PC-3 (cell line): ENCODE data around the gene CRACR2B.
A peak's percentile ranks its signal among the peaks of the same experiment; 100 is the strongest.

Source experiments
- EZH2 ChIP-seq: fragments of 300-600 bp; sonication (generic); IDR thresholded peaks from one replicate; pipeline ENCODE4 v1.6.1; 2017; ENCODE audit warnings: antibody characterized with exemption, mild to moderate bottlenecking, low read length; ENCODE audit not compliant: unreplicated experiment
- TF ChIP-seq, protein P1 (sequence below): fragments of 300-600 bp; sonication (generic); conservative IDR thresholded peaks from 2 replicates; pipeline ENCODE4 v1.5.1; 2017; ENCODE audit warnings: antibody characterized with exemption, low read depth, mild to moderate bottlenecking, low read length

DNA sequence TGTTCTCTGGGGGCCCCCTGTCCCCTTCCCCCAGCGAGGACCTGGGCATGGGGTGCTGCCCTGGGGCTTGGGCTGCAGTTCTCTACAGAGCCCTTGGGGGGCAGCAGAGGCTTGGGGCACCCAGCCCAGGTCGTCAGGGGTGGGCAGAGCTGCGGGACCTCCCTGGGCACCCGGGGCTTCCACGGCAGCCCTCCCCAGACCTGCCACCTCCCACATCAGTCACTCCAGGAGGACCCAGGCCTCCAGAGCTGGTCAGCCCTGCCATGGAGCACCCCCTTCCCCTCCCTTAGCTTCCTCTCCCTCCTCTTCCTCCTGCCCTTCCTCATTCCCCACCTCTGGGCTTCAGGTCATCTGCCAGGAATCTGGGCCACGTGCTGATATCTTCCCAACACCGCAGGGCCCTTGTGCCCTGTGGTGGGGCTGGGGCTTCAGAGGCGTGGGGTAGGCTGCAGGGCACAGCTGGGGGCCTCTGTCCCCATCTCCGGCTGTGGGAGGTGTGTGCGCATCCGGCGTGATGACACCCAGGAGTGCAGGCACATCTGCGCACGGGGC, 20.7 kb downstream of the CRACR2B start:
- TF ChIP-seq, protein P1, sequence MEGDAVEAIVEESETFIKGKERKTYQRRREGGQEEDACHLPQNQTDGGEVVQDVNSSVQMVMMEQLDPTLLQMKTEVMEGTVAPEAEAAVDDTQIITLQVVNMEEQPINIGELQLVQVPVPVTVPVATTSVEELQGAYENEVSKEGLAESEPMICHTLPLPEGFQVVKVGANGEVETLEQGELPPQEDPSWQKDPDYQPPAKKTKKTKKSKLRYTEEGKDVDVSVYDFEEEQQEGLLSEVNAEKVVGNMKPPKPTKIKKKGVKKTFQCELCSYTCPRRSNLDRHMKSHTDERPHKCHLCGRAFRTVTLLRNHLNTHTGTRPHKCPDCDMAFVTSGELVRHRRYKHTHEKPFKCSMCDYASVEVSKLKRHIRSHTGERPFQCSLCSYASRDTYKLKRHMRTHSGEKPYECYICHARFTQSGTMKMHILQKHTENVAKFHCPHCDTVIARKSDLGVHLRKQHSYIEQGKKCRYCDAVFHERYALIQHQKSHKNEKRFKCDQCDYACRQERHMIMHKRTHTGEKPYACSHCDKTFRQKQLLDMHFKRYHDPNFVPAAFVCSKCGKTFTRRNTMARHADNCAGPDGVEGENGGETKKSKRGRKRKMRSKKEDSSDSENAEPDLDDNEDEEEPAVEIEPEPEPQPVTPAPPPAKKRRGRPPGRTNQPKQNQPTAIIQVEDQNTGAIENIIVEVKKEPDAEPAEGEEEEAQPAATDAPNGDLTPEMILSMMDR: peak; percentile 75
- no peak for TF ChIP-seq EZH2
